MCF 10A (cell line): Measurements from ENCODE around the gene ULK3. TPM values are rescaled to one million over a fixed set of nuclear protein-coding genes. Genes with fewer than 3 reads are reported as not detected.

Experiments
- BruUV-seq: library from RNA; stranded (reverse); fragments of 400-500 nt; replicated peaks from 2 replicates; lab custom pipeline; 2021; lab: Mats Ljungman, UMichigan
- CTCF ChIA-PET: fragments of 300-600 bp; sonication (Branson Sonifier 250); formaldehyde crosslinking; extraction: SDS; loops from one replicate; lab custom pipeline; 2021; ENCODE audit warnings: antibody characterized with exemption, inconsistent platforms; lab: Yijun Ruan, JAX
- POLR2A ChIA-PET: fragments of 300-600, 350-650 bp; sonication (Branson Sonifier 250); formaldehyde crosslinking; extraction: SDS; loops from one replicate; lab custom pipeline; 2020; ENCODE audit warnings: antibody characterized with exemption, inconsistent platforms; lab: Yijun Ruan, JAX
- DNase-seq: peaks from one replicate; pipeline ENCODE4 v3.0.0-alpha.2; 2018; ENCODE audit not compliant: unreplicated experiment
- H3K27ac Mint-ChIP-seq: one replicate; pipeline ENCODE4 v1.8.0; 2022; ENCODE audit warnings: mild to moderate bottlenecking, low read depth, mixed read lengths; ENCODE audit not compliant: unreplicated experiment
- H3K27me3 Mint-ChIP-seq: one replicate; pipeline ENCODE4 v1.8.0; 2022; ENCODE audit warnings: mixed read lengths; ENCODE audit not compliant: insufficient read depth, unreplicated experiment
- H3K36me3 Mint-ChIP-seq: one replicate; pipeline ENCODE4 v1.8.0; 2022; ENCODE audit warnings: mild to moderate bottlenecking, moderate library complexity, mixed read lengths; ENCODE audit not compliant: insufficient read depth, unreplicated experiment
- H3K4me1 Mint-ChIP-seq: one replicate; pipeline ENCODE4 v1.8.0; 2022; ENCODE audit warnings: mixed read lengths; ENCODE audit not compliant: insufficient read depth, unreplicated experiment
- H3K4me3 Mint-ChIP-seq: one replicate; pipeline ENCODE4 v1.8.0; 2022; ENCODE audit warnings: mild to moderate bottlenecking, moderate library complexity, mixed read lengths; ENCODE audit not compliant: unreplicated experiment
- H3K9me3 Mint-ChIP-seq: one replicate; pipeline ENCODE4 v1.8.0; 2022; ENCODE audit warnings: mixed read lengths; ENCODE audit not compliant: unreplicated experiment
- intact Hi-C: fragments of 100-400 bp; cut with micrococcal nuclease; formaldehyde crosslinking; loops from 2 replicates; pipeline ENCODE4 v1.14.1; 2022
- total RNA-seq: library from RNA; stranded (reverse); gene quantifications from 2 replicates; pipeline ENCODE4 v1.2.3, GENCODE V29; 2022
- TF ChIP-seq, protein P1 (sequence below): fragments of 200-600 bp; IDR thresholded peaks from one replicate; pipeline ENCODE4 v1.8.0; 2022; ENCODE audit warnings: antibody characterized with exemption, mild to moderate bottlenecking; ENCODE audit not compliant: unreplicated experiment

ULK3 gene
- total RNA-seq, 1 experiment from 2014 or later: 27.6 TPM

- peaks cover 18% of the 10 kb centered on the region for H3K27me3 Mint-ChIP-seq
- TF ChIP-seq, protein P1, sequence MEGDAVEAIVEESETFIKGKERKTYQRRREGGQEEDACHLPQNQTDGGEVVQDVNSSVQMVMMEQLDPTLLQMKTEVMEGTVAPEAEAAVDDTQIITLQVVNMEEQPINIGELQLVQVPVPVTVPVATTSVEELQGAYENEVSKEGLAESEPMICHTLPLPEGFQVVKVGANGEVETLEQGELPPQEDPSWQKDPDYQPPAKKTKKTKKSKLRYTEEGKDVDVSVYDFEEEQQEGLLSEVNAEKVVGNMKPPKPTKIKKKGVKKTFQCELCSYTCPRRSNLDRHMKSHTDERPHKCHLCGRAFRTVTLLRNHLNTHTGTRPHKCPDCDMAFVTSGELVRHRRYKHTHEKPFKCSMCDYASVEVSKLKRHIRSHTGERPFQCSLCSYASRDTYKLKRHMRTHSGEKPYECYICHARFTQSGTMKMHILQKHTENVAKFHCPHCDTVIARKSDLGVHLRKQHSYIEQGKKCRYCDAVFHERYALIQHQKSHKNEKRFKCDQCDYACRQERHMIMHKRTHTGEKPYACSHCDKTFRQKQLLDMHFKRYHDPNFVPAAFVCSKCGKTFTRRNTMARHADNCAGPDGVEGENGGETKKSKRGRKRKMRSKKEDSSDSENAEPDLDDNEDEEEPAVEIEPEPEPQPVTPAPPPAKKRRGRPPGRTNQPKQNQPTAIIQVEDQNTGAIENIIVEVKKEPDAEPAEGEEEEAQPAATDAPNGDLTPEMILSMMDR: no peak
- H3K4me3 Mint-ChIP-seq: no peak overlapping the region
- peaks cover 5% of the 10 kb centered on the region for H3K36me3 Mint-ChIP-seq
- ChIA-PET POLR2A (interaction anchor here (1.0 kb wide), 1 partner anchor 60 kb away, joined by 7 read pairs; no protein-coding TSS in a partner anchor), CTCF (interaction anchor here (0.6 to 1.7 kb wide), 4 partner anchors 46 to 185 kb away, joined by 3 to 8 read pairs (median 5); no protein-coding TSS in a partner anchor)
- intact Hi-C loops: no loop called here
- peaks cover 6% of the 10 kb centered on the region for H3K4me1 Mint-ChIP-seq
- H3K27ac Mint-ChIP-seq: no peak overlapping the region
- DNase-seq: no peak
- no TSS peak for BruUV-seq
- H3K9me3 Mint-ChIP-seq: no peaks in the 10 kb centered on the region
Observed at GRCh38 chr15:74830868-74831267, 12.1 kb downstream of the ULK3 start.

GRCh38 chr15:74829991-74830390 is 13.0 kb downstream of the ULK3 start:
- POLR2A ChIA-PET: interaction anchor here (1.0 to 1.1 kb wide), 2 partner anchors 10 to 59 kb away, joined by 3 to 7 read pairs; no protein-coding TSS in a partner anchor
- Mint-ChIP-seq H3K36me3 (no peaks in the 10 kb centered on the region), H3K4me3 (no peak overlapping the region), H3K4me1 (peaks cover 3% of the 10 kb centered on the region), H3K27ac (no peak overlapping the region), H3K9me3 (no peaks in the 10 kb centered on the region), H3K27me3 (peaks cover 27% of the 10 kb centered on the region)
- CTCF ChIA-PET: interaction anchor here (0.9 to 1.7 kb wide), 4 partner anchors 9 to 61 kb away, joined by 3 to 8 read pairs (median 5); no protein-coding TSS in a partner anchor
- DNase-seq: no peak
- no TSS peak for BruUV-seq
- intact Hi-C loops: no loop called here
- TF ChIP-seq, protein P1: no peak

- CTCF ChIA-PET: interaction anchor here (0.8 to 1.5 kb wide), 6 partner anchors 8 to 458 kb away, joined by 3 to 6 read pairs (median 3); no protein-coding TSS in a partner anchor
- POLR2A ChIA-PET: interaction anchor here (0.9 to 1.1 kb wide), 2 partner anchors 10 to 22 kb away, joined by 3 to 4 read pairs; no protein-coding TSS in a partner anchor
- no peak for DNase-seq
- no peaks in the 10 kb centered on the region for H3K9me3 Mint-ChIP-seq
- TF ChIP-seq, protein P1: no peak
- H3K27me3 Mint-ChIP-seq: peaks cover 32% of the 10 kb centered on the region
- intact Hi-C loops: no loop called here
- H3K4me3 Mint-ChIP-seq: no peak overlapping the region
- H3K27ac Mint-ChIP-seq: no peak overlapping the region
- H3K4me1 Mint-ChIP-seq: no peaks in the 10 kb centered on the region
- H3K36me3 Mint-ChIP-seq: no peaks in the 10 kb centered on the region
- BruUV-seq: no TSS peak
Observed at GRCh38 chr15:74829486-74829885, 13.5 kb downstream of the ULK3 start.

DNA sequence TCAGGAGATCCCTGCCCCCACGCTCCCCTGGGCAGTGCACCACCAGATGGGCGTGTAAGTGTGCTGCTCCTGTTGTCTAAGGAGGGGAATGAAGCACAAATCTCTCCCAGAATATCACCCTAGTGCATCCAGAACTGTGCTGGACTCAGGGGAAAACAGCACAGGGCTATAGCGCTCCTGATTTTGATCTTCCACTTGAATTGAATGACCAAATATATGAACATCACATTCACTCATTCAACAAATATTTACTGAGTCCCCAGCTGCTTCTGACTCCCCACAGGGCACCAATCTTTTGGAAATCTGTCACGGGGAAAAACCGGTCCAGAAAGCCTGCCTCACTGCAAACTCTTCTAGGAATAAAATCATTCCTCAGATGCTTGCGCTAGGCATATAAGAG is 14.1 kb downstream of the ULK3 start:
- no TSS peak for BruUV-seq
- Mint-ChIP-seq H3K27me3 (peaks cover 35% of the 10 kb centered on the region), H3K36me3 (no peaks in the 10 kb centered on the region), H3K4me3 (no peak overlapping the region), H3K4me1 (no peaks in the 10 kb centered on the region), H3K27ac (no peak overlapping the region), H3K9me3 (no peaks in the 10 kb centered on the region)
- no peak for DNase-seq
- TF ChIP-seq, protein P1: no peak
- ChIA-PET POLR2A (interaction anchor here (0.9 to 1.1 kb wide), 2 partner anchors 9 to 21 kb away, joined by 3 to 4 read pairs; no protein-coding TSS in a partner anchor), CTCF (interaction anchor here (0.8 to 1.7 kb wide), 6 partner anchors 8 to 457 kb away, joined by 3 to 7 read pairs (median 3); no protein-coding TSS in a partner anchor)
- intact Hi-C loops: no loop called here
